ENCODE measurements around the gene MLLT3.
A peak's percentile ranks its signal among the peaks of the same experiment; 100 is the strongest.

The MLLT3 gene

GRCh38 chr9:20325008-20325407 lies 297.3 kb downstream of the MLLT3 start:
- no peak for DNase-seq

- DNase-seq = no peak
These were observed 300.1 kb downstream of the MLLT3 start for GRCh38 chr9:20322212-20322611.

GRCh38 chr9:20321423-20322082 lies 300.7 kb downstream of the MLLT3 start:
- DNase-seq = peak; percentile 69

DNA sequence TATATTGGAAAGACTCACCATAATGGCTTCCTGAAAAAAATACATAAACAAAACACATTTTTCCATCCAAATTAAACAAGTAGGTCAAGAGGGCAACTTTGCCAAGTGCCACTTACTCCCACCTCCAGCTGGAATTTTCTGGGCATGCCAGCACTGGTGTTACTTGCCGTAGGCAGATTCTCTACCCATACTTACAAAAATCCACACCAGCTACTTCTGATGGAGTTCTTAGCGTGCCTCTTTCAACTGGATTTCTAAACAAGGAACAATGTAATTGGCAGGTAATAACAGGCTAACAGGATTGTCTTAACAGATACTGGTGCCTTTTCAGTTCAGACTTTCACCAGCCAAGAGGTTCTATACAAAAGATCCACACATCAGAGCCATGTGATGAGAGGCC lies 301.4 kb downstream of the MLLT3 start:
- DNase-seq = no peak

DNA sequence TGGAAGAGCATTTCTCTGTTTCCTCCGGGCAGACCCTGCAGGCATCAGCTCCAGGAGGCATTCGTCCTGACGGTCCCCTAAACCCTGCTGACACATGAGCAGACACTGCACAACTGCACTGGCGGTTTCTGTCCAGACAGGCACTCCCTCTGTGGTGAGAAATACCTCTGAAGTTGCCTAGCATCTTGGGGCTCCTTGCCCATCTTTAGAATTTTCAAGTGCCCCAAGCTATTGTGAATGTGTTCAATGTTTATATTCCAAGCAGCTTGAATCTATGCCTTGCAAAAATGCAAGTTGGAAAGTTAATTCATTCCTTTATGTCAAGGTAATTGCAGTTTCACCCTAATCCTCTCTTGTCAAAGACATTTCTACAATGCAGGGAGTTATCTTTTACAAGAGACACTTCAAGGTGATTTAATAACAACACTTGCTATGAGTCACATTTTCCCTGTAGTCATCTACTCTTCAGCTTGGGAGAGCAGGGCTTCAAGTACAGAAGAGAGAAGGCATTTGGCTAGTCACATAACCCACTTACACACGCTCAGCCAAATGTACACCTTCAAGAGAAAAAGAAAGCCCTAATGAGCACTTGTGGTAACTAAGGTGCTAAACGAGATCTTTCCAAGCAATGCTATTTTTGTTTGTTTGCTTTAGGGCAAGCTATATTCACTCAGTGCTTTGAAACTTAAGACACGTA lies 302.5 kb downstream of the MLLT3 start:
- DNase-seq = peak; percentile 28

- DNase-seq = no peak
These were observed 303.1 kb downstream of the MLLT3 start for GRCh38 chr9:20319241-20319640.

DNA sequence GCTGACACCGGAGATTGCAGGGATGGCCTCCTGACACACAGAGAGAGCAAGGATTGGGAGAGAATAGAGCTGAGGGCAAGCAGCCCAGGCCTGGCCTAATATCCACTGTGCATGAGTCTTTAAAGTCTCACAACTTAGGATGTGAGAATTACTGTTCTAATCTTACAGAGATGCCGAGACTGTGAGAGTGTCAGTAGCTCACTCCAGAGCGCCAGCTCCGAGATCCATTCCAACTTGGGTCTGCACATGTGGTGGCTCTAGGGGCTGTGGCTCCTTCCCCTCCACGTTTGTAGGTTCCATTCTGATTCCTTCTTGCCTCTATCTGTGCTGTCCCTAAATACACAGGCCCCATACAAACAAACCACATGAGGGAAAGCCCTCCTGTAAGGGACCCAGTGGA lies 304.6 kb downstream of the MLLT3 start:
- DNase-seq = no peak

DNA sequence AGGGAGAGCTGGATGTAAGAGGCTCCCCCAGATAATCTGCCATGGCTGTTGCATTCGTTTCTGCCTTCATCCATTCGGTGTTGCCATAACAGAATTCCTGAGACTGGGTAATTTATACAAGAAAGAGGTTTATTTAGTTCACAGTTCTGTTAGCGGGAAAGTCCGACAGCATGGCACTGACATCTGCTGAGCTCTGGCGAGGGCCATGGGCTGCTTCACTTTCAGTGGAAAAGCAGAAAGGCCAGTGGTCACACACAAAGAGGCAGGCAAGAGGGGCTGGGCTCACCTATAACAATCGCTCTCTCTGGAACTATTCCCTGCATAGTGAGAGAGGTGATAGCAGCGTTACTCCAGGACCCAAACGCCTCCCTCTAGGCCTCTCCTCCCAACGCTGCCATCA lies 305.9 kb downstream of the MLLT3 start:
- no peak for DNase-seq

- DNase-seq = no peak
These were observed 306.6 kb downstream of the MLLT3 start for GRCh38 chr9:20315677-20316076.

DNA sequence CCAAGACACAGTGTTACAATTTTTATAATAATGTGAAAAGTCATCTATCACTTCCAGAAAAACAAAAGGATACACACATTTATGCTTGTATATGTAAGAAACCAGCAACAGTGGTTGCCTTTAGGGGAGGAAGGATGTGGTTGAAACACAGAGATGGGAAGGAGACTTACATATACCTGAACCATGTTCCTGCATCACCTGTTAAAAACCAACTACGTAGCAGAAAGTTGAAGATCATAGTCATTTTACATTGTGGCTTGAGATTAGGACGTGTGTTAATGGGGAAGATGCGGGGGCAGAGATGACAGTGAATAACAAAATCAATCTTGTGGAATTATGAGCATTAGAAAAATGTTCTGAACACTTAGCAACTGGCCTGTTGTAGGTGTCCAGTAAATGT lies 307.3 kb downstream of the MLLT3 start:
- DNase-seq = peak; percentile 51

DNA sequence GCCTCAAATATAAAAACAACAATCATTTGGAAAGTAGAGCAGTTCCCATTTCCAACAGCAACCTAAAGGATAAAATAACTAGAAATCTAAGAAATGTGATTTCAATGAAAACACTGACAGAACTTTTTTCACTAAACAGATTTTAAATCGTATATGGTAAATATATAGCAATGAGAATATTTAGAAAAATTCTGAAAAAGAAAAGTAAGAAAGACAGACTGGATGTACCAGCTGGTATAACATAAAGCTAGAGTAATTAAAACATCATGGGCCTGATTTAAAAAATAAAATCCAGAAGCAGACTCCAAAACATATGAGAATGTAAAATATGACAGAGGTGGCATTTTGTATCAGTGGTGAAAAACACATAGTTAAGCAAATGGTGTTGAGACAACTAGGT lies 308.9 kb downstream of the MLLT3 start:
- DNase-seq = no peak

DNA sequence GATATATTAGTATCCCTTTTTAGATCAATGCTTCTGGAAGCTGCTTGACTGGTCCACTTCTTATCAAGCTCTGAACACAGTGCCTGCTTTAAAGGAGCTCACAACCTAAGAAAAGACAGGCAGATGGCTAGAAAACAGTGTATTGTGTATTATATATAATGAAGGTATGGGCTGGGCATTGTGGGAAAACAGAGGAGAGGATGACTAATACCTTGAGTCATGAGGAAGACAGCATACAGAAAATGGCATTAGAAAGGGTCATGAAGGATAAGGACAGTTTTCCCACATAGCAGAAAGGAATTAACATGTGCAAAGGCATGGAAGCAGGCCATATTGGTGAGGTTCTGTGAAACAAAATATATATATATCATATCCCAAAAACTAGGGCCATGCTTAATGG lies 309.6 kb downstream of the MLLT3 start:
- DNase-seq = no peak

- no peak for DNase-seq
These were observed 312.3 kb downstream of the MLLT3 start for GRCh38 chr9:20310024-20310423.

DNA sequence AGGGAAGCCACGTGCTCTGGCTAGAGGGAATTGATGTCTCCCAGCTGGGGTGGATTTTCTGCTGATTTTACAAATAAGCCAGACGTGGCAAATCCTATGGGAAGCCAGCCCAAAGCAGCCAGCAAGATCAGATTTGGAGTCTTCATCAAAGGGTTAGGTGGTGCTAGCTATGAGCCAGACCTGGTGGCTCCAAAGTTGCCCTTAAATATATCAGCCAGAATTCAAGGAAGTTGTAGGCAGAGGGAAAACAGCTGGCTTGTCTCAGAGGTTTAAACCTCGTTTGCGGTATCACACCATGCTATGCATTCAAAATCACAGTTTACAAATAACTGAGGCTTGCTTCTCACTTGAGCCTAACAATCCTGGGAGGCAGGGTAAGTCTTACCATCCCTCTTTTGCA lies 313.2 kb downstream of the MLLT3 start:
- no peak for DNase-seq

- no peak for DNase-seq
These were observed 314.7 kb downstream of the MLLT3 start for GRCh38 chr9:20307621-20308020.

- DNase-seq = no peak
These were observed 316.8 kb downstream of the MLLT3 start for GRCh38 chr9:20305452-20305851.

DNA sequence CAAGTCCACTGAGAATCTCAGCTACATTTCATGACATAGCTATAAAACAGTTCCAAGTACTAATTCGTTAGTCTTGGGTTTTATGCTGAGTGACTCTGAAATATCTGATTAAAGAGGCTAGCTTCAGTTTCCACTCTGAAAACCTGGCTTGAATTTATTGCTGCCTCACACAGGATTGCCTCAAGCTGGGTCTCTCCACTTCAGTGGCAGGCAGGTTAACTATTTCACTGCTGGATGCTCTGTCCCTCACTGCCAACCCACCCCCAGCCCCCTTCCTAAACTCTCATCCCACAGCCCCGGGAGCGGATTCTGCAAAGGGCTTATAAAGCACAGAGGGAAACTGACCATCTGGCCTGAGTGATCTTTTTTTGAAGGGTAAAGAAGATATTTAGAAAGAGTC lies 318.3 kb downstream of the MLLT3 start:
- DNase-seq = no peak

- DNase-seq = no peak
These were observed 319.2 kb downstream of the MLLT3 start for GRCh38 chr9:20303066-20303465.

DNA sequence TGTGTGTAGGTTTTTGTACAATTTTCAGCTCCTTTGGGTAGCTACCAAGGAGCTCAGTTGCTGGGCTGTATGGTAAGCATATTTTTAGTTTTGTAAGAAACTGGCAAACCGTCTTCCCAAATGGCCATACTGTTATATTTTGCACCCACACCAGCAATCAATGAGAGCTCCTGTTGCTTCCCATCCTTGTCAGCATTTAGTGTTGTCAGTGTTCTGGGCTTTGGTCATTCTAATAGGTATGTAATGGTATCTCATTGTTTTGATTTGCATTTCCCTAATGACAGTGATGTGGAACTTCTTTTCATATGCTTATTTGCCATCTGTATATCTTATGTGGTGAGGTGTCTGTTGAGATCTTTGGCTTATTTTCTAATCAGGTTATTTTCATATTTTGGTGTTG lies 320.1 kb downstream of the MLLT3 start:
- DNase-seq = no peak

DNA sequence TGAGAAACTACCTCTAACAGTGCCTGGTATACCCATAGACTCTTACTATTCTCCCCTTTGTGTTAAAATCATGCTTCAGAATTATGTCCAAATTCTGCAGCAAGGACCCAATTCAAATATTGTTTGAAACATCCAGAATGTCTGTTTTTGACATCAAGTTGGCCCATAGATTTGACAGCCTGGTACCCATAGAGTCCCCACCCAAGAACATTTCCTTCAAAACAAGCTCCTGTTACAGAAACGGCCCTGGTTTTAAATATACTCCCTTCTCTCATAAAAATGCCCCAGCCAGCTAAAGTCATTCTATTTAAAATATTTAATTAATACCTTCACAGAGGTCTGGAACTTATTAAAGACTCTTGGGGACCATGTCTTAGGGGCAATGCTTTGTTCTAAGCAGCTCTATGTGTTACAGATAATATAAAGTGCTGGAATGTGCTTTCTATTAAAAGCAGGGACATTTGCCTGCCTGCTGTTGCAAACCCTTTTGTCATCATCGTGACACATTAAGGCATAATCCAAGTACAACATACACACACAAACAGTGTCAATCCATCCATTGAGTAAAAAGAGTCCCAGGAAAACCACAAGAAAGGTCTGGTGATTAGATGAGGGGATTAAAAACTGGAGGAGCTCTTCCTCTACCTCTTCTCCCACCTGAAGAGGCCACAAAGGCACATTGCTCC lies 321.7 kb downstream of the MLLT3 start:
- no peak for DNase-seq

- DNase-seq = no peak
These were observed 324.6 kb downstream of the MLLT3 start for GRCh38 chr9:20297646-20298084.

- DNase-seq = no peak
These were observed 326.7 kb downstream of the MLLT3 start for GRCh38 chr9:20295555-20295954.

DNA sequence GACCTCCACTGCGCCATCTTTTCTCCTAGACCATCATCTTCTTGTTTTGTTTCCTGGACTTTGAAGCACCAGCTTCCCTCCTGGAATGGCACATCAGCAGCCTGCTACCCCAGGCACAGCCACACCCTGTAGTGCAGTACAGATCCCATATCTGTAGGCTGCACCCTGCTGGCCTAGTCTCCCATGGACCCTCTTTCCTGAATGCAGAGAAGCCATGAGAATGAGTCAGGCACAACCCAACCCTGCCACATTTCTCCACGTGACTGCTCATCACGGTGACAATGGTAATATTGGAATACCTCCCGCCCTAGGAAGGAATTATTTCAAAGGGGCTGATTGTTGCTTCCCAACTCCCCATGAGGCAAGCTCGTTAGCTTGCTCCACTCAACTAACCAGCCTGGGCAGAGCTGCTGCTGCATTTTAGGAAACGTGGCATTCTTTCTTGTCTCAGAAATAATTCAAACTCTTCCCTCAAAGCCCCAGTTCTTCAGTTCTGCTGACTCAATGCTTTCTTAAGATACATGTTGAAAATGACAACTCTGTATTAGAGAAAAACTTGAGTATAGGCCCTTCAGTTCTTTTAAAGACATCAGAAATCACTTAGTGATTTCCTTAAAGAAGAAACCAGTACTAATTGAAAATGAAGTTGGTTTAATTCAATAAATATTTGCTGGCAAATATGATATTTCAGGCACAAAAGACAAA lies 328.1 kb downstream of the MLLT3 start:
- no peak for DNase-seq

- DNase-seq = no peak
These were observed 330.3 kb downstream of the MLLT3 start for GRCh38 chr9:20292002-20292401.

Data from CD4-positive, alpha-beta T cell treated with Interleukin-17A for 1 hour (primary cell).